ENCODE data around the gene MAST2.

The MAST2 gene

GRCh38 chr1:45891087-45891486, 87.7 kb downstream of the MAST2 start:
- TF ChIP-seq CTCF (conservative IDR thresholded peaks at IDR 0.05; ENCODE audit: low read depth, low read length): no peak
- H3K4me3 ChIP-seq (ENCODE audit: low read length): no peak overlapping the region
- DNase-seq (ENCODE audit: low read depth): no peak

GRCh38 chr1:45892068-45892785, 88.8 kb downstream of the MAST2 start:
- peak; percentile 82 for DNase-seq (ENCODE audit: low read depth)
- H3K4me3 ChIP-seq (ENCODE audit: low read length): peak overlapping the region; percentile 6
- no peak for TF ChIP-seq CTCF (conservative IDR thresholded peaks at IDR 0.05; ENCODE audit: low read depth, low read length)

GRCh38 chr1:45894331-45894730, 90.9 kb downstream of the MAST2 start:
- no peak for TF ChIP-seq CTCF (conservative IDR thresholded peaks at IDR 0.05; ENCODE audit: low read depth, low read length)
- no peak for DNase-seq (ENCODE audit: low read depth)
- no peak overlapping the region for H3K4me3 ChIP-seq (ENCODE audit: low read length)

GRCh38 chr1:45894921-45895320, 91.5 kb downstream of the MAST2 start:
- TF ChIP-seq CTCF (conservative IDR thresholded peaks at IDR 0.05; ENCODE audit: low read depth, low read length): no peak
- DNase-seq (ENCODE audit: low read depth): no peak
- H3K4me3 ChIP-seq (ENCODE audit: low read length): no peak overlapping the region

- no peak for TF ChIP-seq CTCF (conservative IDR thresholded peaks at IDR 0.05; ENCODE audit: low read depth, low read length)
- no peak for DNase-seq (ENCODE audit: low read depth)
- H3K4me3 ChIP-seq (ENCODE audit: low read length): no peak overlapping the region
Observed at GRCh38 chr1:45895406-45895805, 92.0 kb downstream of the MAST2 start.

GRCh38 chr1:45906883-45907282, 103.5 kb downstream of the MAST2 start:
- H3K4me3 ChIP-seq (ENCODE audit: low read length): no peak overlapping the region
- DNase-seq (ENCODE audit: low read depth): no peak
- no peak for TF ChIP-seq CTCF (conservative IDR thresholded peaks at IDR 0.05; ENCODE audit: low read depth, low read length)

GRCh38 chr1:45908611-45909140, 105.3 kb downstream of the MAST2 start:
- no peak for TF ChIP-seq CTCF (conservative IDR thresholded peaks at IDR 0.05; ENCODE audit: low read depth, low read length)
- H3K4me3 ChIP-seq (ENCODE audit: low read length): no peak overlapping the region
- no peak for DNase-seq (ENCODE audit: low read depth)

All from retinal pigment epithelial cell (primary cell).